B cell (primary cell): ENCODE measurements around the gene RRAS2. TPM values are rescaled to one million over a fixed set of nuclear protein-coding genes. Genes with fewer than 3 reads are reported as not detected.
A peak's percentile ranks its signal among the peaks of the same experiment; 100 is the strongest.
"Not testable (repeated sequence)": the region's sequence is repeated elsewhere in the genome, so short reads cannot be mapped to it uniquely, and the experiment has no call there.

Experiments used
- ATAC-seq: fragments of 200-7000 bp; cut with Tn5 transposase; one replicate; pipeline ENCODE4 v1.10.0; 2021; ENCODE audit warnings: low read depth, mild to moderate bottlenecking, moderate number of reproducible peaks, moderate library complexity
- CTCF ChIA-PET: fragments of 350-600 bp; sonication (Branson Sonifier 250); formaldehyde crosslinking; loops from one replicate; lab custom pipeline; 2021; ENCODE audit warnings: antibody characterized with exemption, inconsistent platforms; lab: Charles Lee
- POLR2A ChIA-PET: fragments of 350-600 bp; sonication (Branson Sonifier 250); formaldehyde crosslinking; loops from one replicate; lab custom pipeline; 2021; ENCODE audit warnings: antibody characterized with exemption; lab: Charles Lee
- DNase-seq: peaks from one replicate; pipeline ENCODE4 v3.0.0; 2013
- H2AFZ ChIP-seq: 2 replicates; pipeline ENCODE4 v1.6.1; 2012; ENCODE audit warnings: mild to moderate bottlenecking, low read depth, low read length; ENCODE audit not compliant: insufficient read depth, poor library complexity, severe bottlenecking
- H3K27ac ChIP-seq, 2 donors: 1 replicate in 1 of 2; 2 replicates in 1 of 2; pipeline ENCODE4 v1.5.1; 2012 to 2013; ENCODE audit warnings: low read length in 2 of 2, mild to moderate bottlenecking in 2 of 2, moderate library complexity in 1 of 2
- H3K27me3 ChIP-seq, 4 experiments: fragments of 200-600 bp in 1 of 4; sonication (generic) in 1 of 4; replicated peaks in 1 of 4; 1 replicate in 2 of 4; 2 replicates in 2 of 4; pipeline versions ENCODE4 v1.6.1 to v1.7.0; 2013 to 2016; ENCODE audit warnings: low read length in 3 of 4, mild to moderate bottlenecking in 2 of 4, mixed read lengths in 1 of 4, moderate library complexity in 1 of 4; ENCODE audit not compliant: insufficient read depth in 4 of 4, control insufficient read depth in 3 of 4; ENCODE audit errors: control extremely low read depth in 1 of 4
- H3K36me3 ChIP-seq, 2 experiments: replicated peaks in 1 of 2; 1 replicate in 1 of 2; 2 replicates in 1 of 2; pipeline versions ENCODE4 v1.6.1 to v1.7.1; 2013; ENCODE audit warnings: low read length in 1 of 2; ENCODE audit not compliant: insufficient read depth in 2 of 2, control insufficient read depth in 1 of 2; ENCODE audit errors: control extremely low read depth in 1 of 2, extremely low read depth in 1 of 2
- H3K4me1 ChIP-seq, 2 donors: fragments of 200-600 bp in 1 of 2; sonication (generic) in 1 of 2; 1 replicate in 1 of 2; 2 replicates in 1 of 2; pipeline versions ENCODE4 v1.5.1 to v1.6.1; 2013 to 2017; ENCODE audit warnings: low read length in 2 of 2; ENCODE audit not compliant: control insufficient read depth in 2 of 2, insufficient read depth in 2 of 2
- H3K4me2 ChIP-seq: replicated peaks from 2 replicates; pipeline ENCODE3; 2012; ENCODE audit warnings: mild to moderate bottlenecking, low read depth, low read length; ENCODE audit not compliant: poor library complexity, severe bottlenecking
- H3K4me3 ChIP-seq, 5 experiments: fragments of 200-600 bp in 1 of 5; sonication (generic) in 1 of 5; 1 replicate in 3 of 5; 2 replicates in 2 of 5; pipeline versions ENCODE4 v1.5.1 to v1.7.0; 2011 to 2016; ENCODE audit warnings: low read length in 4 of 5, mild to moderate bottlenecking in 4 of 5, low read depth in 2 of 5, control low read depth in 1 of 5, moderate library complexity in 1 of 5; ENCODE audit not compliant: insufficient read depth in 1 of 5; ENCODE audit errors: control extremely low read depth in 1 of 5, extremely low read depth in 1 of 5
- H3K79me2 ChIP-seq: fragments of 200-600 bp; sonication (generic); one replicate; pipeline ENCODE4 v1.6.0; 2016; ENCODE audit warnings: low read length; ENCODE audit not compliant: control insufficient read depth, insufficient read depth
- H3K9ac ChIP-seq: fragments of 200-600 bp; sonication (generic); 2 replicates; pipeline ENCODE4 v1.6.1; 2017; ENCODE audit warnings: mild to moderate bottlenecking, low read length, moderate library complexity
- H3K9me3 ChIP-seq, 3 donors: one replicate each; pipeline versions ENCODE4 v1.6.1 to v1.7.1; 2013; ENCODE audit warnings: low read length in 2 of 3; ENCODE audit not compliant: control insufficient read depth in 2 of 3, insufficient read depth in 1 of 3; ENCODE audit errors: control extremely low read depth in 1 of 3
- H4K20me1 ChIP-seq: 2 replicates; pipeline ENCODE4 v1.6.0; 2012; ENCODE audit warnings: mild to moderate bottlenecking, low read length; ENCODE audit not compliant: insufficient read depth, control insufficient read depth, poor library complexity, severe bottlenecking
- H3K27ac Mint-ChIP-seq: one replicate; pipeline ENCODE4 v1.8.0; 2021; ENCODE audit warnings: mixed read lengths
- H3K27me3 Mint-ChIP-seq: one replicate; pipeline ENCODE4 v1.8.0; 2021; ENCODE audit warnings: mixed read lengths
- H3K4me1 Mint-ChIP-seq: one replicate; pipeline ENCODE4 v1.8.0; 2021; ENCODE audit warnings: mixed read lengths
- H3K4me3 Mint-ChIP-seq: one replicate; pipeline ENCODE4 v1.8.0; 2021; ENCODE audit warnings: mixed read lengths
- H3K9me3 Mint-ChIP-seq: one replicate; pipeline ENCODE4 v1.8.0; 2022; ENCODE audit warnings: mixed read lengths; ENCODE audit not compliant: insufficient read depth
- CTCF ChIP-seq: fragments of 200-600 bp; IDR thresholded peaks from one replicate; pipeline ENCODE4 v1.8.0; 2022; ENCODE audit warnings: antibody characterized with exemption, mild to moderate bottlenecking
- EZH2 ChIP-seq: IDR thresholded peaks from 2 replicates; pipeline ENCODE4 v1.6.1; 2012; ENCODE audit warnings: borderline replicate concordance, low read depth, mild to moderate bottlenecking, moderate library complexity, low read length; ENCODE audit not compliant: insufficient read depth, poor library complexity, severe bottlenecking
- WGBS: methylation state at CpG from one replicate; pipeline ENCODE4 v1.1.5; 2013; ENCODE audit warnings: missing lambda C conversion rate; ENCODE audit not compliant: insufficient coverage; 5-methylcytosine and 5-hydroxymethylcytosine counted together
- intact Hi-C: fragments of 100-400 bp; cut with micrococcal nuclease; formaldehyde crosslinking; loops from one replicate; pipeline ENCODE4 v1.10.0; 2022
- polyA plus RNA-seq: library from polyadenylated mRNA; depleted of rRNA; stranded (reverse); fragments of >200 nt; gene quantifications from 2 replicates; pipeline ENCODE4 v1.2.3, GENCODE V29; 2012
- total RNA-seq, 2 donors: library from RNA; stranded (reverse); fragments of 120-200 nt in 1 of 2; gene quantifications; 1 replicate in 1 of 2; 2 replicates in 1 of 2; pipeline versions ENCODE4 v1.2.3 to v1.2.4, GENCODE V29; 2013 to 2022

Gene RRAS2
- total and polyA plus RNA-seq, 2 donors (not counting 1 experiment from before 2014, with no cell fraction given): 31.8 to 72.4 TPM

GRCh38 chr11:14346303-14346955 is 12.6 kb downstream of the RRAS2 start:
- CTCF ChIA-PET: interaction anchor here (0.7 to 2.5 kb wide), 7 partner anchors 8 to 108 kb away, joined by 3 to 9 read pairs (median 5); no protein-coding TSS in a partner anchor
- H3K27ac Mint-ChIP-seq: no peak overlapping the region
- H3K4me3 Mint-ChIP-seq: no peak overlapping the region
- Histone ChIP-seq H3K4me2 (no peak overlapping the region), H3K36me3 (peaks cover 2 to 4% of the 10 kb centered on the region in 2 experiments), H2AFZ (no peak overlapping the region), H3K9ac (no peak overlapping the region), H3K27ac (peak overlapping the region in 1 of 2 donors; percentile 21), H3K27me3 (no peaks in the 10 kb centered on the region), H3K79me2 (peaks cover 100% of the 10 kb centered on the region), H3K4me3 (no peak overlapping the region), H4K20me1 (peaks cover 25% of the 10 kb centered on the region), H3K4me1 (peaks cover 45 to 66% of the 10 kb centered on the region in 2 donors), H3K9me3 (peaks cover 4 to 26% (median 12%) of the 10 kb centered on the region in 3 donors)
- POLR2A ChIA-PET: interaction anchor here (0.6 kb wide), 1 partner anchor 109 kb away, joined by 5 read pairs; no protein-coding TSS in a partner anchor
- TF ChIP-seq EZH2 (no peak), CTCF (no peak)
- no peak for ATAC-seq
- peaks cover 73% of the 10 kb centered on the region for H3K4me1 Mint-ChIP-seq
- H3K9me3 Mint-ChIP-seq: no peaks in the 10 kb centered on the region
- no CpG with 5 or more reads among the region's 2 CpGs for WGBS
- intact Hi-C loops: no loop called here
- H3K27me3 Mint-ChIP-seq: no peaks in the 10 kb centered on the region
- DNase-seq: no peak

- no peaks in the 10 kb centered on the region for H3K9me3 Mint-ChIP-seq
- no peaks in the 10 kb centered on the region for H3K27me3 Mint-ChIP-seq
- ChIA-PET POLR2A (no interaction called here), CTCF (interaction anchor here (0.7 to 2.5 kb wide), 6 partner anchors 10 to 109 kb away, joined by 3 to 9 read pairs (median 4); no protein-coding TSS in a partner anchor)
- Histone ChIP-seq H2AFZ (no peak overlapping the region), H3K4me3 (no peak overlapping the region), H4K20me1 (peaks cover 22% of the 10 kb centered on the region), H3K27me3 (no peaks in the 10 kb centered on the region), H3K9me3 (peaks cover 4 to 26% (median 12%) of the 10 kb centered on the region in 3 donors), H3K27ac (peak overlapping the region in 1 of 2 donors; percentile 21), H3K36me3 (peaks cover 2 to 4% of the 10 kb centered on the region in 2 experiments), H3K79me2 (peaks cover 100% of the 10 kb centered on the region), H3K4me2 (no peak overlapping the region), H3K4me1 (peaks cover 47 to 71% of the 10 kb centered on the region in 2 donors), H3K9ac (no peak overlapping the region)
- WGBS: 88% methylated on average over 1 of the region's 1 CpG
- no peak overlapping the region for H3K4me3 Mint-ChIP-seq
- DNase-seq (no peak), ATAC-seq (no peak)
- intact Hi-C loops: no loop called here
- no peak for TF ChIP-seq EZH2
- no peak for TF ChIP-seq CTCF
- no peak overlapping the region for H3K27ac Mint-ChIP-seq
- H3K4me1 Mint-ChIP-seq: peaks cover 74% of the 10 kb centered on the region
Measured at GRCh38 chr11:14345668-14346067, 13.3 kb downstream of the RRAS2 start.

- peak overlapping the region; percentile 61 for H3K27ac Mint-ChIP-seq
- H3K9ac ChIP-seq, H3K27me3 Mint-ChIP-seq, H3K27me3 ChIP-seq, H2AFZ ChIP-seq, DNase-seq, H3K9me3 Mint-ChIP-seq, H3K4me3 Mint-ChIP-seq, H3K4me2 ChIP-seq, H3K36me3 ChIP-seq, H3K27ac ChIP-seq, ATAC-seq, H3K4me3 ChIP-seq, intact Hi-C loops, POLR2A ChIA-PET: not testable (repeated sequence)
- Histone ChIP-seq H4K20me1 (peaks cover 15% of the 10 kb centered on the region), H3K4me1 (peaks cover 47 to 71% of the 10 kb centered on the region in 2 donors), H3K79me2 (peaks cover 100% of the 10 kb centered on the region), H3K9me3 (peaks cover 4 to 25% (median 12%) of the 10 kb centered on the region in 3 donors)
- peaks cover 72% of the 10 kb centered on the region for H3K4me1 Mint-ChIP-seq
- CTCF ChIA-PET: interaction anchor here (1.0 to 2.5 kb wide), 5 partner anchors 11 to 110 kb away, joined by 3 to 9 read pairs (median 5); no protein-coding TSS in a partner anchor
- 100% methylated on average over 2 of the region's 5 CpGs for WGBS
Measured at GRCh38 chr11:14345016-14345415, 14.0 kb downstream of the RRAS2 start.
